ENCODE measurements around the gene THPO.

THPO gene

DNA sequence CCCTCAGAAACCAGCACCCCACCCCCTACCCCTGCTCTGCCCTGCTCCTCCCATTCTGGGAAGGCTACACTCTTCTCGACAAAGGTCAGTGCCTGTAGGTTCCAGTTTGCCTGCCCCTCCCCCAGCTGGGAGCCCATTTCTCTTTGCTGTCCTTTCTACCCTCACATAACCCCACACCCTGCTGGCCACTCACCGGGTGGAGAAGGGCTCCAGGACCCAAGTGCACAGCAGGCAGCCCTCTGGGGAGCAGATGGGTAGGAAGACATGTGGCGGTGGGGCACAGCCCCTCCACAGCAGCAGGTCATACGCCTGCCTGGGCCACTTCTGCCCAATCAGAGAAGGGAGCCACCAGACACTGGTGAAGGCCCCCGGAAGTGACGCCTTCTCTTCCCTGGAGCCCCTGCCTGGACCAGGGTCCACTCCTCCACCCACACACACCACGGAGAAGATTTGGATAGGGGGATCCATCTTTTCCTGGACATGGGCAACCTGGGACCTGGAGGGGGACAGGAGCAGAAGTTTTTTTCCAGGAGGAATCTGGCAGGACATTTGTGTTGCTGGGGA, at the start of gene THPO:
Gene THPO (minus strand): TSS at position 326 of the 564 bp plus-strand sequence. CDS start 1,948 bp downstream, outside the sequence.
- DNase-seq, result no peak

DNA sequence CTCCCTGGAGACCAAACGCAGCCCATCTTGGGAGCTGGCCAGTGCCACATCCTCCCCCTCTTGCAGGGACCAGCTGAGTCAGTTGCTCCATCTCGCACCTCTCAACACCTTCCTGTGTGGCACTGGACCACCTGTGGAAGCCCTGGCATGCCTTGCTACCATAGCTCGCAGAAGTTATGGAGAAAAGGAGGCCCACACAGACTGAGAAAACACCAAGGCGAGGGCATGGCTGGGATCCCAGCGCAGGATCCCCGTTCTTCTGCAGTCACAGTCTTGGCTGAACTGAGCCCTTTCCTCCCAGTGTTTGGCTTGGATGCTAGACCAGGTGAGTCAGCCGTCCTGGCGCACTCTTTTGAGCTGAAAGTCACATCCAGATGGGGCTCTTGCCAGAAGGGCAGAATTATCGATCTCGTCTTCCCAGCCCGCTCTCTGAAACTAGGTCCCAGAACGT, 48.7 kb upstream of the THPO start:
- DNase-seq, result no peak

DNA sequence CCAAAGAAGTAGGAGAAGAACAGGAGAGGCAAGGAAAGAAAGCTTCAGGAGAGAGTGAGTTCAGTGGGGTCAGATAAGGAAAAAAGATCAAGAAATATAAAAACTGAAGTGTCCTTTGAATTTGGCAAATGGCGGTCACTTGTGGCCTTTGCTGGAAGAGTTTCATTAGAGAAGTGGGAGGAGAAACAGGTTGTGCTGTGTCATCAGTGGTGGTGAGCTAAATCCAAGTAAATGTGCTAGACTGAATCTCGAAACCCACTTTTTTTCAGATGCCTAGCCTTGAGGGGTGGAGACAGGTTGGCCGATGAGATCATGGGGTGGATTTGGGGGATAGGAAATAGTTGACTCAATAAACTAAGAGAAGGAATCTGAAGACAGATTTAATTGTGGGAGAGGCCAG, 45.6 kb upstream of the THPO start:
- no peak for DNase-seq

DNA sequence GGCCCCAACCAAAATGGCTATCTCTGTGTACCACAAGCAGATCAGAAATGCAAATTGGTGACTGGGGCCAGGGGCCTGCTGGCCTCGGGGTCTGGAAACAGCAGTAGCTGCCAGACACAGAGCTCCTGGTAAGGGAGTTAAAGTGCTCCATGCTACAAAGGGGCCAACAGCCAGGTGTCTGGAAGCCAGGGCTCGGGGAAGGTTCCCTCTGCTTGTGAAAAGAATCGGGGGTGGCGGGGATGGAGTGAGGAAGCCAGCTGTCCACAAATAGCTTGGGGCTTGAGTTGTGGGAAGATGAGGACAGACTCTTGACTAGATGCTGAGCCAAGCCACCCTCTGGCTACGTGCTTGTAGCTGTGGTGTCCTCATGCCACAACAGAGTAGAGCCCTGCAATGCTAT, 41.2 kb upstream of the THPO start:
- DNase-seq, result no peak

DNA sequence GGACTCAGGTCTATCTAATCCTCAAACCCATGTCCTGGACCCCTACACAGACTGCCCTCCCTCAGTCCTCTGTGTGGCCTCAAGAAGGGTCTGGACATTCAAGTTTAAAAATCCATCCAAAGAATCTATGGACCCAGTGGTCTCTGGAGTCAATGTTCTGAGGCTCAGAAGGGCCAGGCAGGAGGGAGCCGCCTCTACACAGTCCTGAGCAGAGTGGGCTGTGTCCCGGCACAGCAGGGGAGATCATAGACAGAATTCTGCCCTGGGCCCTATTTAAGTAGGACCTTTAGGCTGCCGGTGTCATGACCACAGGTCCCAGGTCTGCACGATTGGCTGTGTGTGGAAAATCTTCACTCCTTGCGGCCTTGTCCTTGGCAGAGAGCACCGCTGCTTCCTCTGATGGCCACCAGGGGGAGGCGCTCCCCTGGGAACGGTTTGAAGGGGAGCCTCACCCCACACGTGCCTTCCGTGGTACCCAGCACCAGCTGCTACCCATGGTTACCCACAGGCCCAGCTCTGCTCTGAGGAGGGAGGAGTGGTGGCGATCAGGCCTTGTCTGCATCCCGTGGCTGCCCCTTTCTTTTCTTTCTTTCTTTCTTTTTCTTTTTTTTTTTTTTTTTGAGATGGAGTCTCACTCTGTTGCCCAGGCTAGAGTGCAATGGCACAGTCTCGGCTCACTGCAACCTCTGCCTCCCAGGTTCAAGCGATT, 39.8 kb upstream of the THPO start:
- peak; percentile 66 for DNase-seq

DNA sequence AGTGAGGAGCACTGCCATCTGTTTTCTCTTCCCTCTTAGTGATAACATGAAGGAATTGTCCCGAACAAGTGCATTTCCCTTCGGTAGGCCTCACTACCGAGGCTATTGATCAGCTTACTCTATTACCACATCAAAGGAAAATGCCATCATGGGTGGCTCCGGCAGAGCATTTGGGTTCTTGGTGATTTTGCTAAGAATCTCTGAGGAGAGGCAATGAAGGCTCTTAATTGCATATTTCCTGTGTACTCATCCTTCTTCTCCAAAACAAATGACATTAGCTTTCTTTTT, 37.1 kb upstream of the THPO start:
- DNase-seq, result no peak

DNA sequence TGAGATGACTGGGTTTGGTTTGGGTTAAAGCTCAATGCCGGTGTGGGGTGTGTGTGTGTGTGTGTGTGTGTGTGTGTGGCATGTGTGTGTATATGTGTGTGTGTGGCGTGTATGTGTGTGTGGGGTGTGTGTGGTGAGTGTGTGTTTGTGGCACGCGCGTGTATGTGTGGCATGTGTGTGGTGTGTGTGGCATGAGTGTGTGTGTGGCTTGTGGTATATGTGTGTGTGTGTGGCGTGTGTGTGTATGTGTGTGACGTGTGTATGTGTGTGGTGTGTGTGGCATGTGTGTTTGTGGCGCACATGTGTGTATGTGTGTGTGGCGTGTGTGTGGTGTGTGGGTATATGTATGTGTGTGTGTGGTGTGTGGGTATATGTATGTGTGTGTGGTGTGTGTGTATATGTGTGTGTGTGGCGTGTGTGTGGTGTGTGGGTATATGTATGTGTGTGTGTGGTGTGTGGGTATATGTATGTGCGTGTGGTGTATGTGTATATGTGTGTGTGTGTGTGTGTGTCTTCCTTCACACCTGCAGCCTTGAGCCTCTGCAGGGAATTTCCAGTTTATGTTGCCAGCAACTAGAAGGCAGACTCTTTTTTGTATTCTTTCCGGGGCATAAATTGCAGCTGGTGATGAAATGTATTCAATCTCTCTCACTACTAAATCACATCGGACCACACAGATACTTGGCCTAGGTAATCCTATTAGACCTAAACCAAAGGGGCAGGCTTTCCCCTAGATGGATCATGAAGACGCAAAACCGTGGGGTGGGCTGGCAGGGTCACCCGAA, 36.6 kb upstream of the THPO start:
- DNase-seq, result no peak

DNA sequence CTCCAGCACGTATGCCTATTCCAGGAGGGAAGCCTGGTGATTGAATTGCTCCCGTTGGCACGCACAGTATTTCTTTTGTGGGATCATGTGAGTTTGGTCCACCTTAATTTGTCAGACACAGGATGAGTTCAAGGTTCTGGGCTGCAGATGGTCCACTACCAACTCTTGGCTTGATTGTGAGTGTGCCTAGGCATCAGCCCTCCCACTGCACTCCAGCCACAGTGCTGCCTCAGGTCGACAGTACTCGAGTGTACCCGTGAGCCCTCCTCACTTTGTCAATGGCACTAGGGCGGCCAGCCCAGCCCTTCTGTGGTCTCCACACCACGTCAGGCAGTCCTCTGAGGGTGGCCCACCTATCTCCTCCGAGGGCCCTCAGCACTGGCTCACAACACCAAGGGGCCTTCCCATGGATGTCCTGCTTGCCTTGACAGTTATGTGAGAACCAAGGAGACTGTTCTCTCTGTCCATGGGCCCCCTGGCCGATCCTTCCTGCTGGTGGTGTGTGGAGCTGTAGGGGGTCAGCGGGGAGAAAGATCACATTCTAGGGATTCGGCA, 32.0 kb upstream of the THPO start:
- DNase-seq, result no peak

DNA sequence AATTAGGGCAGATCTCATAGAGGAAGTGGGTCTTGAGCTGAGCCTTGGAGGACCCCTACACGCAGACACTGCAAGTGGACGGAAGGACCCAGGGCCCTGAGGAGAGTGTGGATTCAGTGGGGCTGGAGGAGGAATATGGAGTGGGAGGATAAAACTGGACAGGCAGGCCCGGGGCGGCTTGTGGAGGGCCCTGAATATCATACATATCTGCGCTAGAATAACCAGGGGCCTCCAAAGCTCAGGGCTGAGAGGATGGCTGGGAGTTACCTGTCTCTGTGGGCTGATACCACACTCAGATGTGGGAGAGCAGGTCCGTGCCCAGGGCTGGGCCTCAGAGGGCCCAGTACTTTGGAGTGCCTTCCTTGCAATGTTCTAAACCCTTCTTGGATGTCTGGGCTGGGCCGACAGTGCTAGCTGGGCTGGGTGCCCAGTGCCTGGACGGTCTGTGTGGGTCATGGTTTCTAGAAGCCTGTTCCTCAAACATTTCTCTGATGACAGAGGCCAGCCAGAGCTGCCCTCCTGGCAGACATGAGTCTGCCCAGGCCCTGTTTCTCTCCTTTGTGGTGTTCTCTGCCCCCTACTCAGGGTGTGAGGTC, 31.4 kb upstream of the THPO start:
- DNase-seq, result no peak

DNA sequence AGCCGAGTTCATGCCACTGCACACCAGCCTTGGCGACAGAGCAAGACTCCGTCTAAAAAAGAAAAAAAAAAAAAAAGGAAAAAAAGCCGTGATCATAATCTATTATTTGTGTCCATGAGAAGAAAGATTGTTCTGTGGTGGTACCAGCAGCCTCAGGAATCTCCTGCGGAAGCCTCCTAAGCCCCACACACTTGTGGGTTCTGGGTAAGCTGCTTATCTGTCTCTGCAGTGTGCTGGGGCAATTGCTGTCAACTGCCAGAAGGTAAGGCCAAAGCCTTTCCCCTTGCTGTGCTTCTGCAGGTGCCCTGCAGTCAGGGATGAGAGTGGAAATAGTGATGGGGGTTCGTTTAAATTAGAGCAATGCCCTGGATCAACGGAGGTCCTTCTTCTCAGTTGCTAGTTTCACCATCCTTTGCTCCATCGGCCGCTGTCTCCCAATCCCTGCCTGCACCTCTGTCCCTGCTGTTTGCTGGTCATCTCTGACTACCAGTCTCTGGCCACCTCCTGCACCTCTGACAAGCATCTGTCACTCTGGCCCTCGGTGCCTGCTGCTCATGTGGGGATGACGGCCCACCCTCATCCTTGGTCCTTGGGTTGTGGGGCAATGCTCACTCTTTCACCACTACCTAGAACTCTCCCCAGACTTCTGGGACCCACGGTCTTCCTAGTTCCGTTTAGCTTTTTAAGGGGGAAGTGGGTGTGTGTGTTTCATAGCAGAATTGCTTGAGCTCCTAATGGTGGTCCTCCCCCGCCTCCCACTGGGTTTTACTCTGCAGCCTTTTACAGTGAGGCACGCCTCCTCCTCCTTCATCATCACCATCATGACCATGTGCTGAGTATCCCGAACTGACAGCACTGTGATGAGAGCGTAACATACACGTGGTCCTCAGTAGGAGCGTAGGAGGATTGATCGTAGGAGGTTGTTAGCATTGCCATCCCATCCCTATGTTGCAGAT, 27.3 kb upstream of the THPO start:
- no peak for DNase-seq

DNA sequence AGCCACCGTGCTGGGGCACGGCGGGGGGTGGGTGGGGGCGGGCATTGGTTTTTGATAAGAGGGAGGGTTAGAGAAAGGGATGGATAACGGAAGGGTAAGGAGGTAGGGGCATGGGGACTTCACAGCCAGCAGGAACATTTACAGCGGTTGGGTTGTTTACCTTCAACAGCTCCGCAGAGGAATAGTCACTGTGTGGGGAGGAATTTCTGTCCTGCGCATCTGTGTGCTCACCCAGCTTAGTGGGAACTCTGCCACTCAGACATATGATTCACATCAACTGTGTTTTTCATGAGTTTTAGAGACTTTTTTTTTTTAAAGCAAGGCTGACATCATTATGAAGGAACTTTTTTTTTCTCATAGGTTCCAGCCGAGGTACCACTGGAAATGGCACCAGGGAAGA, 21.4 kb upstream of the THPO start:
- peak; percentile 87 for DNase-seq

DNA sequence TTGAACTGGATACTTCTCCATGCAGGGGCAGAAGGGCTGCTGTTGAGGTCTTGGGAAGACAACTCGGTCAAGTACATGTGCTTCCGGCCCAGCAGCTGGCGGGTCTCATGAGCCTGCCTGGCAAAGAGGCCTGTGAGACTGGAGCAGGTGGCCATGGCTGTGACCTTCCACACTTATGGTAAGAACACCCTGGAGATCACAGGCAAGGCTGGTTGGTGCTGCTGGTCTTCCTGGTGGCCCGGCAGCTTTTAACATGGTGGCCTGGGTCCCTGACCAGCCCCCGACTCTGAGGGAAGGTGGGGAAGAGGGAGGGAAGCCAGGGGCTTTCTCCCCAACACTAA, 17.3 kb upstream of the THPO start:
- DNase-seq, result no peak

DNA sequence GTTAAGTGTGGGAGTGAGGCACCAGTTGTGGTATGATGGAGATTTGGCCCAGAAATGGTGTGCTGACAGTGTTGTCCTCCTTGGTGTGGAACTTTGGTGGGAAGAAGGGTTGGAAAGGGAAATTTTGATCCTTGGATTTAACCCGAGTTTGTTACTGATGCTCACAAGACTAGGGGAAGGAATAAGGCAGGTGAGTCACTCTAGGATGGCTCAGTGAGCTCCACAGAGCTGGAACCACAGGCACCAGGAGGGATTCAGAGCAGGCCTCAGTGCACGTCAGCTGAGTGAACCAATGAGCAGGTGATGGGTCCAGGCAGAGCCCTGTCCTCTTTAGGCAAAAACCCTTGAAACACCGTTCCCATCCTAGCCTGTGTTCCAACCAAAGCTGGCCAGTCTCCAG, 13.3 kb upstream of the THPO start:
- DNase-seq, result no peak

DNA sequence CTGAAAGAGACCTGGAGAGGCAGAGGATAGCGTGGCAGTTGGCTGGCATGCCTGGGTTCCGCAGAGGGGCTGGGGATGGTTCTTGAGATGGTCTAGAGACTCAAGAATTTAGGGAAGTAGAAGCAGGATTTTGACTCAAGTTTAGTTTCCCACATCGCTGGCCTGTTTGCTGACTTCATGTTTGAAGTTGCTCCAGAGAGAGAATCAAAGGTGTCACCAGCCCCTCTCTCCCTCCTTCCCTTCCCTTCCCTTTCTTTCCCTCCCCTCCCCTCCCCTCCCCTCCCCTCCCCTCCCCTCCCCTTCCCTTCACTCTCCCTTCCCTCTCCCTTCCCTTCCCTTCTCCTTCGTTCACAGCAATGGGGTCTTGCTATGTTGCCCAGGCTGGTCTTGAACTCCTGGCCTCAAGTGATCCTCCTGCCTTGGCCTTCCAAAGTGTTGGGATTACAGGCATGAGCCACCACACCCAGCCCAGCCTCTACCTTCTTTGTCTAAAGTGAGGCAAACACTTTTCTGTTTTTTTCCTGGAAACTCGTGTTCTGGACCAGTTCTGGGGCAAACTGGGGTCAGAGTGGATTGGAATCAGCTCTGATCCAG, 12.0 kb upstream of the THPO start:
- no peak for DNase-seq

DNA sequence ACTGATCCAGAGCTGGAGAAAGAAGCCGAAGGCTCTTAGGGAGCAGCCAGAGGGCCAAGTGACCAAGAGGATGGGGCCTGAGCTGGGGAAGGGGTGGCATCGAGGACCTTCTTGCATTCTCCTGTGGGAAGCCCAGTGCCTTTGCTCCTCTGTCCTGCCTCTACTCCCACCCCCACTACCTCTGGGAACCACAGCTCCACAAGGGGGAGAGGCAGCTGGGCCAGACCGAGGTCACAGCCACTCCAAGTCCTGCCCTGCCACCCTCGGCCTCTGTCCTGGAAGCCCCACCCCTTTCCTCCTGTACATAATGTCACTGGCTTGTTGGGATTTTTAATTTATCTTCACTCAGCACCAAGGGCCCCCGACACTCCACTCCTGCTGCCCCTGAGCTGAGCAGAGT, 11.4 kb upstream of the THPO start:
- no peak for DNase-seq

DNA sequence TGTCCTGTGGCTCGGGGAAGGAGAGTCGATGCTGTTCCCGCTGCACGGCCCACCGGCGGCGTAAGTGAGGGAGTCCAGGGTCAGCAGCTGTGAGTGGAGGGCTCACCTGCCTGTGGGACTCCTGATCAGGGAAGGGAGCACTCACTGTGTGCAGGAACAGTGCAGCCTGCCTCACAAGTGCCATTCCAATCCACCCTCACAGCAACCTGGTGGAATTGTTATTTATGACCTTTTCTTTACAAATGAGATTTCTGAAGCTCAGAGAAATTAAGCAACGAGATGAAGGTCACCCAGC, 10.9 kb upstream of the THPO start:
- DNase-seq, result no peak

DNA sequence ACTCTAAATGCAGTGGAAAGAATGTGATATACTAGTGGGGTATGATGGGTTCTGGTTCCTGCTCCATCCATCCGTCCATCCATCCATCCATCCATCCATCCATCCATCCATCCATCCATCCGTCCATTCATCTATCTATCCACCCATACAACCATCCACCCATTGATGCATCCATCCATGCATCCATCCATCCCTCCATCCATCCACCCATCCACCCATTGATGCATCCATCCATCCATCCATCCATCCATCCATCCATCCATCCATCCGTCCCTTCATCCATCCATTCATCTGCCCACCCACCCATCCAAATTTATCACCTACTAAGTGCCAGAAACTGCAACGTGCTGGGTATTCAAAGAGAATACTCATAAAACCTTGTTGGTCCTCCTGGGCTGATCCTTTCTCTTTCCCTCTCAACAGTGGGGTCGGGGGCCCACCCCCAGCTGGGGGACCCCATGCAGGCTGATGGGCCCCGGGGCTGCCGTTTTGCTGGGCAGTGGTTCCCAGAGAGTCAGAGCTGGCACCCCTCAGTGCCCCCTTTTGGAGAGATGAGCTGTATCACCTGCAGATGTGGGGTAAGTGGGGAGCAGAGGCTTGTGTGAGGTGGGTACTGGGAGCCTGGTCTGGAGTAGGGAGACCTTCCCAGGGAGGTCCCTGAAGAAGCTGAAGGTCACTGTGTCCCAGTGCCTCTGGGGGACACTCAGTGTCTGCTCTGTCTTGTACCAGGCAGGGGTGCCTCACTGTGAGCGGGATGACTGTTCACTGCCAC, 10.3 kb upstream of the THPO start:
- DNase-seq, result no peak

DNA sequence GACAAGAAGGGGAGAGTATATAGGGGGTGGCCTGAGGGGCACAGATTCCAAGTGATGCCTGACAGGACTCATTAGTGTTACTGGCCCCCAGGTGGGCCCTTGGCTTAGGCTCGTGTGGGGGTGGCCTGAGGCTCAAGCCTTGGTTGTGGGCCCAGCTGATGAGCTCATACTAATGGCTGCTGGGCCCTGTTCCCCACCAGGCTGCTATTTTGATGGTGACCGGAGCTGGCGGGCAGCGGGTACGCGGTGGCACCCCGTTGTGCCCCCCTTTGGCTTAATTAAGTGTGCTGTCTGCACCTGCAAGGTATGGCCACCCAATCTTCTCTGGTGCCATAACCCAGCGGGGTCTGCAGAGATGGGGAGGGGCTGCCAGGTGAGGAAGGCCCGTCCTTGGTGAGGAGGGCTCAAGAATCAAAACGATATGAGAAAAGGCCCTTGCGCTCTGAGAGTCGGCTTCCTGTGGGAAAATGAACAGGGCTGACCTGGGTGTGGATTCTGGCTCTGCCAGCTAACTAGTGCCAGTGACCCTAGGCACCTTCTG, 9.2 kb upstream of the THPO start:
- DNase-seq, result no peak

DNA sequence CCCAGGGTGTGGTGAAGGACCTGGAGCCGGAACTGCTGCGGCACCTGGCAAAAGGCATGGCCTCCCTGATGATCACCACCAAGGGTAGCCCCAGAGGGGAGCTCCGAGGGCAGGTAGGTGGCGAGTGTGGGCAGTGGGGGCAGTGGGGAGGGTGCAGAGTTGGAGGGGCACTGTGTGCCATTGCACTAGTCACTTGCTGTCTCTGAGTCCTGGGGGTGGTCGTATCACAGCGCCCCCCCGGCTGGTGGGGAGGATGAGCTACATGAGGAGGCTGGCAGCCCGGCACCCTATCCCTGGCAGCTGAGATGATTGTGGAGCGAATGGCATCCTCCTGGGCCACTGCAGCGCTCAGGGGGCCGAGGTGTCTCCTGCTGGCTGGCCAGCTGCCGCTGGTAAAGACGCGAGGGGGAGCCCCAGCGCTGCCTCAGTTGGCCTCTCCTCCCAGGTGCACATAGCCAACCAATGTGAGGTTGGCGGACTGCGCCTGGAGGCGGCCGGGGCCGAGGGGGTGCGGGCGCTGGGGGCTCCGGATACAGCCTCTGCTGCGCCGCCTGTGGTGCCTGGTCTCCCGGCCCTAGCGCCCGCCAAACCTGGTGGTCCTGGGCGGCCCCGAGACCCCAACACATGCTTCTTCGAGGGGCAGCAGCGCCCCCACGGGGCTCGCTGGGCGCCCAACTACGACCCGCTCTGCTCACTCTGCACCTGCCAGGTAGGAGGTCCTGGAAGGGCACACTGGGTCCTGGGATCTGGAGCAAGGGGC, 8.2 kb upstream of the THPO start:
- no peak for DNase-seq

DNA sequence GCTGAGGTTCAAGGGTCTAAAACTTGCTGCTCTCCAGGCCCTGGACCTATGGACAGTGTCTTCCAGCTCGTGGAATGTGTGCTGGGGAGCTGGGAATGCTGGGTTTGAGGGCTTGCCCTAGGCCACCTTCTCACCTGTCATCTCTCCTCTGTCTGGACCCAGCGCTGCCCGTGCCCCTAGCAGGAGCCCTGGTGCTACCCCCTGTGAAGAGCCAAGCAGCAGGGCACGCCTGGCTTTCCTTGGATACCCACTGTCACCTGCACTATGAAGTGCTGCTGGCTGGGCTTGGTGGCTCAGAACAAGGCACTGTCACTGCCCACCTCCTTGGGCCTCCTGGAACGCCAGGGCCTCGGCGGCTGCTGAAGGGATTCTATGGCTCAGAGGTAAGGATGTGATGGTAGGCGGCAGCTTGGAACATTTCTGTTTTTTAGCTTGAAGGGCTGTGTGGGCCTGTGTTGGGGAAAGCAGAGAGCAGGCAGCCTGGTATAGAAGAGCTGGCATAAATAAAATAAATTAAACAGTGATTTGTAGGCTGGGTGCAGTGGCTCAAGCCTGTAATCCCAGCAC, 6.9 kb upstream of the THPO start:
- DNase-seq, result no peak

Measured in EL (cell line).